Measurements from ENCODE around the gene EEF2.
"Not testable (repeated sequence)": the region's sequence is repeated elsewhere in the genome, so short reads cannot be mapped to it uniquely, and the experiment has no call there.

EEF2 gene

DNA sequence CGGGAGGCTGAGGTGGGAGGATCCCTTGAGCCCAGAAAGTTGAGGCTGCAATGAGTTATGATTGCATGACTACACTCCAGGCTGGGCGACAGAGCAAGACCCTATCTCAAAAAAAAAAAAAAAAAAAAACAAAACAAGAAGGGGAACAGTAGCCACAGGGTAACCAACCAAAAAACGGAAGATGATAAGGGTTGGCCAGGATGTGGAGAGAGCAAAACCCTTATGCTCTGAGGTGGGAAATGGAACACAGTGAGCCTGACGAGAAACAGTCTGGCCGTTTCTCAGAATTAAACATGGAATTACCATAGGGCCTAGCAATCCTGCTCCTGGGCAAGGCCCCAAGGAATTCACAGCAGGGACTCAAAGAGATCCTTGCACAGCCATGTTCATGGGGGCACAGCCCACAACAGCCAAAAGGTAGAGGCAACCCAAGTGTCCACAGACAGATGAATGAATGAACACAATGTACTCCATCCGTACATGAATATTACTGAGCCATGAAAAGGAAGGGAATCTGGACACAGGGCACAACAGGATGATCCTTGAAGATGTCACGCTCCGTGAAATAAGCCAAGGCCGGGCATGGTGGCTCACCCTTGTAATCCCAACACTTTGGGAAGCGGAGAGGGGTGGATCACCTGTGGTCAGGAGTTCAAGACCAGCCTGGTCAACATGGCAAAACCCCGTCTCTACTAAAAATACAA, 41.1 kb downstream of the EEF2 start:
- no peak for DNase-seq (ENCODE audit: low spot score)

DNA sequence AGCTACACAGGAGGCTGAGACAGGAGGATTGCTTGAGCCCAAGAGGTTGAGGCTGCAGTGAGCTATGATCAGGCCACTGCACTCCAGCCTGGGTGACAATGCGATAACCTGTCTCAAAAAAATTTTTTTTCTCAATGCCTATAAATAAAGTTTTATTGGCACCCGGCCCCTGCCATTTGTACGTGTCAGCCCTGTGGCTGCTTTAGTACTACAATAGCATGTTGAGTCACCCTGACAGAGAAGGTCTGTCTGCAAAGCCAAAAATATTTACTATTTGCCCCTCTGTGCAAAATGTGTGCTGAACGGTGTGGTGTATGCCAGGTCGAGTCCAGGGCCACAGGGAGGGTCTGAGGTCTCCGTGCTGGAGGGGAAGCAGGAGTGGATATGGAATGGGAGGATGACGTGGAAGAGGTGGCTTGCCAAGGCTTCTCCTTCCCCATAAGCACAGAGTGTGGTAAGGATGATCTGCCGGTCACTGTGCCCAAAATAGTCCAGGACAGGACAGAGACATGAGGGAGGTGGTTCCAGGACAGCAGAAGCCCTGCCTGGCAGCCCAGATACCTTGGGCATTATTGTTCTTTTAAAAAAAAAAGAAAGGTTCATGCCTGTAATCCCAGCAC, 42.4 kb downstream of the EEF2 start:
- DNase-seq (ENCODE audit: low spot score): no peak

DNA sequence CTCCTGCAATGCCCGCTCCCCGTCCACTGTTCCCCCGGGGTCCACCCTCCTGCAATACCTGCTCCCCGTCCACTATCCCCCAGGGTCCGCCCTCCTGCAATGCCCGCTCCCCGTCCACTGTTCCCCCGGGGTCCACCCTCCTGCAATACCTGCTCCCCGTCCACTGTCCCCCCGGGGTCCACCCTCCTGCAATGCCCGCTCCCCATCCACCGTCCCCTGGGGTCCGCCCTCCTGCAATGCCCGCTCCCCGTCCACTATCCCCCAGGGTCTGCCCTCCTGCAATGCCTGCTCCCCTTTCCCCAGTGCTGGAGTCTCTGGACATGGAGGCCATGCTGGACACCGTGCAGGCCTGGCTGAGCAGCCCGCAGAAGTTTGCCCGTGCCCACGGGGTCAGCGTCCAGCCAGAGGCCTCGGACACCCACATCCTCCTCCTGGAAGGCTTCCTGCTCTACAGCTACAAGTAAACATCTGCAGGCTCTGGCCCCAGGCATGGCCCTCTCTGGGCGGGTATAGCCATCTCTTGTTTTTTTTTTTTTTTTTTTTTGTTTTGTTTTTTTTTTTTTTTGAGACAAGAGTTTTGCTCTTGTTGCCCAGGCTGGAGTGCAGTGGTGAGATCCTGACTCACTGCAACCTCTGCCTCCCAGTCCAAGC, 46.8 kb downstream of the EEF2 start:
- DNase-seq (ENCODE audit: low spot score): not testable (repeated sequence)

DNA sequence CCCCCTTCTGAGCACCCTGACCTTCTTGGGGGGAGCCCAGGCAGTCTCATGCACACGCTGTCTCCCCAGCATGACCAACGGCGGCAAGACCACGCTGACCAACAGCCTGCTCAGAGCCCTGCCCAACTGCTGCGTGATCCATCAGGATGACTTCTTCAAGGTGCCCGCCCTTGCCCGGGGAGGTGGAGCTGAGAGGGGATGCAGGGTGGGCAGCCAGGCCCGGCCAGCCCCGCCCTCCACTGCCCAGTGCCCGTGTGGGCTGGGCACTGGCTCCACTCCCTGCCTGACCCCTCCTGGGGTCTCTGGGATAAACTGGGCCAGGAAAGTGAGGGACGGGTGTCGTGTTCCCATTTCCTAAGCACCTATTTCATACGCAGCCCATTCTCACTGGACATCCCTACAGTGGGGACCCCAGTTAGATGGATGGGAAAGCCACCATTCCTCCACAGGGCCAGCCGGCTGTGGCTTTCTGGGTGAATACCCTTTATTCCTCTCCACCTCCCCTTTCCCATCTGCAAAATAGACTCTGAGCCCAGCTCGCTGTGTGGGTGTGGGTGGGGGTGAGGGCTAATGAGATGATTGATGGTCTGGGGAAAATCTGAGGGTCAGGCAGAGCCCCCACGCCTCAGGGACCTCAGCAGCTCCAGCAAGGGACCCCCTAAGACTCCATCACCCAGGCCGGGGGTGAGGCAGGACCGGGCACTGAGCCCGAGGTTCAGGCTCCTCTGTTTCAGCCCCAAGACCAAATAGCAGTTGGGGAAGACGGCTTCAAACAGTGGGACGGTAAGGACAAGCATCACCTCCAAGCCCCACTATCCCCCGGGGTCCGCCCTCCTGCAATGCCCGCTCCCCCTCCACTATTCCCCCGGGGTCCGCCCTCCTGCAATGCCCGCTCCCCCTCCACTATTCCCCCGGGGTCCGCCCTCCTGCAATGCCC, 48.5 kb downstream of the EEF2 start:
- no peak for DNase-seq (ENCODE audit: low spot score)

DNA sequence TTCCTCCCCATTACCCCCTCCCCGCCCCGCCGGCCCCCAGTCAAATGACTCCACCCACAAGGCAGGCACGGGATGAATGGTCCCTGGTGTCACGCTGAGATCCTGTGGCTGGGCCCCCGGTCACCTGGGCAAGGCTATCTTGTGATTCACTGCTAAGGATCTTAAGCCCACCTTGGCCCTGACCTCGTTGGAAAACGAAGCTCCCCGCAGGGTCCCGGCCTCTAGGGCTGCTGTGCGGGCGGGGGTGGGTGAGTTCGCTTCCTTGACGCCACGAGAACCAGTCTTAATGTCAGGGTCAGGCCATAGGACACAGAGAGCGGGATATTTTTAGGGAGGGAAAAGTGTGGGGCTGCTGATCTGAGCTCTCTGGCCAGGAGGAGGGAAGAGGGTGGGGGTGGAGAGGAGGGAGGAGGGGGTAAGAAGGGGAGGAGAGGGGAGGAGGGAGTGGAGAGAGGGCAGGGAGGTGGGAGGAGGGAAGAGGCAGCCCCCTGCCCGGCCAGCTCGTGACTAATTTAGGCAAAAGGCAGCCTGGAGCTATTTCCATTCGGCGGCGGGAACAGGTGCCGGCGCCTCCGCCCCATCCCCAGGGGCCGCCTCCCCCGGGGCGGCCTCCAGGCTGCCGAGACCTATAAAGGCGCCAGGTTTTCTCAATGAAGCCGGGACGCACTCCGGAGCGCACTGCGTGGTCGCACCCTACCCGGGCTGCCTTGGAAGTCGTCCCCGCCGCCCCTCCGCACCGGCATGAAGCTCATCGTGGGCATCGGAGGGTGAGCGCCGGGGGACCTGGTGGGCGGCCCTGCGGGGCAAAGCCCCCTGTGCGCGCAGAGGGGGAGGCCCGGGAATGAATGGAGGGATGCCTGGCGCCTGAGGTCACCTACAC, 52.1 kb downstream of the EEF2 start, which contains the start of gene NMRK2:
NMRK2 (plus strand) TSS at position 139 of the 880 bp plus-strand sequence; CDS start at position 742, 603 bp downstream.
- peak; percentile 95 for DNase-seq (ENCODE audit: low spot score)

DNA sequence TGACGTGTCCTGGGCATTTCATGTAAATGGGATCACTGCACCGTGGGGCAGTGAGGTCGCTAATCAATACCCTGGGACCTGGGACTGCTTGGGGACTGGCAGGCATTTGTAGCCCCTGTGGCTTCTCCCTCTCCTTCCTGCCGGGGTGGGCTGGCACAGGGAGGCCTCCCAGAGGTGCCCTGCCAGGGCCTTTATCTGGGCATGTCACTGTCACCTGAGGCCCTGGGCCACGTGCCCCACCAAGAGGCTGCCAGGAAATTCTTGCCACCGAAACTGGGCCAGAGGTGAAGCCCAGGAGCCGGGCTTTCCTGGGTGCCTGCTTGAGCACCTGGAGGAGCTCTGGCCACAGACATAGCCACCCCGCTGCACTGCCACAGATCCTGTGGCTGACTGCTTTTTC, 54.2 kb downstream of the EEF2 start:
- DNase-seq (ENCODE audit: low spot score): no peak
